ENCODE results near the gene ZCCHC3. TPM values are rescaled to one million over a fixed set of nuclear protein-coding genes. Genes with fewer than 3 reads are reported as not detected.

Gene ZCCHC3
- total and polyA plus RNA-seq, 4 donors: 2.4 to 22.1 (median 5.6) TPM

DNA sequence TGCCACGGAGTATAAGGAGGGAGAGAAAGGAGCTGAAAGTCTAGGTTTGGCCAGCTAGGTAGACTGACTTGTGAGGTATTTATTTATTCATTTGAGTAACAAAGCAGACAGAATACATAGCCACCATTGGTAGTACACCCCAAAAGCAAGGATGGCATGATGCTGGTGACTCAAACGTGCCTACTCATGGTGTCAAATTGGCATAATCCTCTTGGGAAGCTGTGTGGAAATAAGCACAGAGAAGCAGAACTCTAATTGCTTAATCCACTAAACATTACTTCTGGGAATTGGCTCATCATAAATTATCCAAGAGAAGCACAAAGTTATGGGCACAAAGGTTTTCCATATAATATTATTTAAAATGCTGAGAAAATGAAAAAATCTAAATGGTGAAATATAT is 37.4 kb upstream of the ZCCHC3 start (continued):
- TF ChIP-seq, protein P1, sequence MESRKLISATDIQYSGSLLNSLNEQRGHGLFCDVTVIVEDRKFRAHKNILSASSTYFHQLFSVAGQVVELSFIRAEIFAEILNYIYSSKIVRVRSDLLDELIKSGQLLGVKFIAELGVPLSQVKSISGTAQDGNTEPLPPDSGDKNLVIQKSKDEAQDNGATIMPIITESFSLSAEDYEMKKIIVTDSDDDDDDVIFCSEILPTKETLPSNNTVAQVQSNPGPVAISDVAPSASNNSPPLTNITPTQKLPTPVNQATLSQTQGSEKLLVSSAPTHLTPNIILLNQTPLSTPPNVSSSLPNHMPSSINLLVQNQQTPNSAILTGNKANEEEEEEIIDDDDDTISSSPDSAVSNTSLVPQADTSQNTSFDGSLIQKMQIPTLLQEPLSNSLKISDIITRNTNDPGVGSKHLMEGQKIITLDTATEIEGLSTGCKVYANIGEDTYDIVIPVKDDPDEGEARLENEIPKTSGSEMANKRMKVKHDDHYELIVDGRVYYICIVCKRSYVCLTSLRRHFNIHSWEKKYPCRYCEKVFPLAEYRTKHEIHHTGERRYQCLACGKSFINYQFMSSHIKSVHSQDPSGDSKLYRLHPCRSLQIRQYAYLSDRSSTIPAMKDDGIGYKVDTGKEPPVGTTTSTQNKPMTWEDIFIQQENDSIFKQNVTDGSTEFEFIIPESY (IDR thresholded peaks at IDR 0.05): no peak
- TF ChIP-seq GABPA (IDR thresholded peaks at IDR 0.05 in 1 of 2, conservative IDR thresholded peaks at IDR 0.05 in 1 of 2): no peak
- TF ChIP-seq HNF4A (conservative IDR thresholded peaks at IDR 0.05): no peak
- no peak for TF ChIP-seq YY1 (IDR thresholded peaks at IDR 0.05)
- no peak for TF ChIP-seq SP1 (IDR thresholded peaks at IDR 0.05)
- TF ChIP-seq RAD21 (IDR thresholded peaks at IDR 0.05): no peak
- TF ChIP-seq JUND (IDR thresholded peaks at IDR 0.05): no peak

DNA sequence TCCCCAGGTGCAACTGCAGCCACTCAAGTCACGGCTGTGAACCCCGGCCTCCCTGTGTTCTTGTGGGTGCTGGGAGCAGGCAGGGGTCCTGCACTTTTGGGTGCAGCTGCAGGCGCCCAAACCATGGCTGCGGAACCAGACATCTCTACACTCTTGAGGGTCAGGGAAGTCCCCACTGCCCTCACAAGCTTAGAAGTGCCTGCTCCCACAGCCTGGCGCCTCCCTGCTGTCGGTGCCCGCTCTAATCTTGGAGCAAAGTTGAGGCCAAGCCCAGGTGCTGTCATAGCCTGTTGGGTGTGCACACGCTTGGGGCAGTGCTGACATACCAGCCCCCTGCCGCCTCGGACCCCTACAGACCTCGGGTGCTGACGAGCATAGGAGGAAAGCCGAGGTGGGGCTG is 33.7 kb upstream of the ZCCHC3 start:
- 86% methylated on average over 13 of the region's 13 CpGs for WGBS
- Histone ChIP-seq H3K9ac (ENCODE audit: low read depth in 1 of 2, low read length in 2 of 2) (no peak overlapping the region), H3K4me3 (ENCODE audit: low read depth in 1 of 3, low read length in 3 of 3) (no peak overlapping the region), H3K27me3 (ENCODE audit: control insufficient read depth in 4 of 4, insufficient read depth in 4 of 4, low read length in 3 of 4) (no peaks in the 10 kb centered on the region), H3K27ac (ENCODE audit: low read depth in 1 of 2, low read length in 2 of 2) (no peak overlapping the region), H3K9me3 (ENCODE audit: control insufficient read depth in 4 of 4, low read length in 3 of 4) (no peaks in the 10 kb centered on the region), H3K36me3 (ENCODE audit: control insufficient read depth in 4 of 4, insufficient read depth in 3 of 4, low read depth in 1 of 4, low read length in 3 of 4) (no peaks in the 10 kb centered on the region), H3K4me1 (ENCODE audit: control insufficient read depth in 4 of 4, insufficient read depth in 4 of 4, low read length in 3 of 4) (peaks cover 0 to 8% (median 6%) of the 10 kb centered on the region in 4 donors)
- TF ChIP-seq, protein P2, sequence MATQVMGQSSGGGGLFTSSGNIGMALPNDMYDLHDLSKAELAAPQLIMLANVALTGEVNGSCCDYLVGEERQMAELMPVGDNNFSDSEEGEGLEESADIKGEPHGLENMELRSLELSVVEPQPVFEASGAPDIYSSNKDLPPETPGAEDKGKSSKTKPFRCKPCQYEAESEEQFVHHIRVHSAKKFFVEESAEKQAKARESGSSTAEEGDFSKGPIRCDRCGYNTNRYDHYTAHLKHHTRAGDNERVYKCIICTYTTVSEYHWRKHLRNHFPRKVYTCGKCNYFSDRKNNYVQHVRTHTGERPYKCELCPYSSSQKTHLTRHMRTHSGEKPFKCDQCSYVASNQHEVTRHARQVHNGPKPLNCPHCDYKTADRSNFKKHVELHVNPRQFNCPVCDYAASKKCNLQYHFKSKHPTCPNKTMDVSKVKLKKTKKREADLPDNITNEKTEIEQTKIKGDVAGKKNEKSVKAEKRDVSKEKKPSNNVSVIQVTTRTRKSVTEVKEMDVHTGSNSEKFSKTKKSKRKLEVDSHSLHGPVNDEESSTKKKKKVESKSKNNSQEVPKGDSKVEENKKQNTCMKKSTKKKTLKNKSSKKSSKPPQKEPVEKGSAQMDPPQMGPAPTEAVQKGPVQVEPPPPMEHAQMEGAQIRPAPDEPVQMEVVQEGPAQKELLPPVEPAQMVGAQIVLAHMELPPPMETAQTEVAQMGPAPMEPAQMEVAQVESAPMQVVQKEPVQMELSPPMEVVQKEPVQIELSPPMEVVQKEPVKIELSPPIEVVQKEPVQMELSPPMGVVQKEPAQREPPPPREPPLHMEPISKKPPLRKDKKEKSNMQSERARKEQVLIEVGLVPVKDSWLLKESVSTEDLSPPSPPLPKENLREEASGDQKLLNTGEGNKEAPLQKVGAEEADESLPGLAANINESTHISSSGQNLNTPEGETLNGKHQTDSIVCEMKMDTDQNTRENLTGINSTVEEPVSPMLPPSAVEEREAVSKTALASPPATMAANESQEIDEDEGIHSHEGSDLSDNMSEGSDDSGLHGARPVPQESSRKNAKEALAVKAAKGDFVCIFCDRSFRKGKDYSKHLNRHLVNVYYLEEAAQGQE (IDR thresholded peaks at IDR 0.05): no peak
- DNase-seq (ENCODE audit: low spot score): no peak

DNA sequence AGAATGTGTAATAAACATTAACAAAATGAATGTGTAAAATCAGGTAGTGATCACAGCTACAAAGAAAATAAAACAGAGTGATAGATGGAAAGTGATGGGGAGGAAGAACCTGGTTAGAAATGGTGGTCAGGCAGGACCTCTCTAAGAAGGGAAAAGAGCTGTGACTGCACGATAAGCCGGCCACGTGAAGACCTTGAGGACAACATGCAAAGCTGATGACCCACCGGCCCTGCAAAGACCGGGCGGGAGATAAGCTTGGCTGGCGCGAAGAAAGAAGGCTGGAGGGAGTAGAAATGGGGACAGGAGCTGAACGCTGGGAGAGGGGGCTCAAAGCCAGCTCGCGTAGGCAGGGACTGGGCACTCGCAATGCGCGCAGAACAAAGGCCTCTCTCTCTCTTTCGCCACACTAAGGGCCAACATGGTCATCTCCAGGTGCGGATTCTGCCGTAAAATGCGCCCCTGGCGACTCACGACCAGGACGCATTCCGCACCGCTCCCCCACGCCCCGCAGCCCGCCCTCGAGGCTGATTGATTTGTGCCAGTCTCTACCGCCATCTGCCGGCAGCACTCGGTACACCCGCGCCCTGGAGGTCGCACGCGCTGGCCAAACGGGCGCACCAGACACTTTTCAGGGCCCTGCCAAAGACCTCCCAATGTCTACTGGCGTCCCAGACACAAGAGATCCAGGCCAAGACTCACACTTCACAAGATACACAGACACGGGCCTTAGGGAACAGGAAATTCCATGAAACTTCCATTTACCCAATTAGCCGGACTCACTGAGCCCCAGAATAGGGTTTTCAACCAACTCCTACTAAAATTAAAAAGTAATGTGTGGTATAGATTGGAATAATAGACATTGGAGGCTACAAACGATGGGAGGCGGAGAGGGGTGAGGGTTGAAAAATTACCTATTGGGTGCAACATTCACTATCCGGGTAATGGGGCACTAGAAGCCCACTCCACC is 30.5 kb upstream of the ZCCHC3 start:
- Histone ChIP-seq H3K4me1 (ENCODE audit: control insufficient read depth in 4 of 4, insufficient read depth in 4 of 4, low read length in 3 of 4) (peaks cover 0 to 8% (median 5%) of the 10 kb centered on the region in 4 donors), H3K9me3 (ENCODE audit: control insufficient read depth in 4 of 4, low read length in 3 of 4) (no peaks in the 10 kb centered on the region), H3K27ac (ENCODE audit: low read depth in 1 of 2, low read length in 2 of 2) (no peak overlapping the region), H3K36me3 (ENCODE audit: control insufficient read depth in 4 of 4, insufficient read depth in 3 of 4, low read depth in 1 of 4, low read length in 3 of 4) (no peaks in the 10 kb centered on the region), H3K4me3 (ENCODE audit: low read depth in 1 of 3, low read length in 3 of 3) (peak overlapping the region; percentile 1 to 82 (median 40)), H3K27me3 (ENCODE audit: control insufficient read depth in 4 of 4, insufficient read depth in 4 of 4, low read length in 3 of 4) (no peaks in the 10 kb centered on the region), H3K9ac (ENCODE audit: low read depth in 1 of 2, low read length in 2 of 2) (peak overlapping the region in 1 of 2 donors; percentile 31)
- 8% methylated on average over 43 of the region's 43 CpGs for WGBS
- TF ChIP-seq SP1 (IDR thresholded peaks at IDR 0.05) (no peak), RAD21 (IDR thresholded peaks at IDR 0.05) (peak; percentile 94 to 97), TAF1 (conservative IDR thresholded peaks at IDR 0.05) (no peak), YY1 (IDR thresholded peaks at IDR 0.05) (peak; percentile 27), NR2F2 (IDR thresholded peaks at IDR 0.05) (peak; percentile 25)
- TF ChIP-seq, protein P3, sequence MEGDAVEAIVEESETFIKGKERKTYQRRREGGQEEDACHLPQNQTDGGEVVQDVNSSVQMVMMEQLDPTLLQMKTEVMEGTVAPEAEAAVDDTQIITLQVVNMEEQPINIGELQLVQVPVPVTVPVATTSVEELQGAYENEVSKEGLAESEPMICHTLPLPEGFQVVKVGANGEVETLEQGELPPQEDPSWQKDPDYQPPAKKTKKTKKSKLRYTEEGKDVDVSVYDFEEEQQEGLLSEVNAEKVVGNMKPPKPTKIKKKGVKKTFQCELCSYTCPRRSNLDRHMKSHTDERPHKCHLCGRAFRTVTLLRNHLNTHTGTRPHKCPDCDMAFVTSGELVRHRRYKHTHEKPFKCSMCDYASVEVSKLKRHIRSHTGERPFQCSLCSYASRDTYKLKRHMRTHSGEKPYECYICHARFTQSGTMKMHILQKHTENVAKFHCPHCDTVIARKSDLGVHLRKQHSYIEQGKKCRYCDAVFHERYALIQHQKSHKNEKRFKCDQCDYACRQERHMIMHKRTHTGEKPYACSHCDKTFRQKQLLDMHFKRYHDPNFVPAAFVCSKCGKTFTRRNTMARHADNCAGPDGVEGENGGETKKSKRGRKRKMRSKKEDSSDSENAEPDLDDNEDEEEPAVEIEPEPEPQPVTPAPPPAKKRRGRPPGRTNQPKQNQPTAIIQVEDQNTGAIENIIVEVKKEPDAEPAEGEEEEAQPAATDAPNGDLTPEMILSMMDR (IDR thresholded peaks at IDR 0.05; ENCODE audit: low read depth, low read length, missing input control): peak; percentile 93
- TF ChIP-seq, protein P1 (IDR thresholded peaks at IDR 0.05): no peak
- peak; percentile 91 for DNase-seq (ENCODE audit: low spot score)

All from liver (tissue), 9 donors.